ENCODE measurements around the gene LHFPL2. TPM values are rescaled to one million over a fixed set of nuclear protein-coding genes. Genes with fewer than 3 reads are reported as not detected.
"Not testable (repeated sequence)": the region's sequence is repeated elsewhere in the genome, so short reads cannot be mapped to it uniquely, and the experiment has no call there.

Gene LHFPL2, protein sequence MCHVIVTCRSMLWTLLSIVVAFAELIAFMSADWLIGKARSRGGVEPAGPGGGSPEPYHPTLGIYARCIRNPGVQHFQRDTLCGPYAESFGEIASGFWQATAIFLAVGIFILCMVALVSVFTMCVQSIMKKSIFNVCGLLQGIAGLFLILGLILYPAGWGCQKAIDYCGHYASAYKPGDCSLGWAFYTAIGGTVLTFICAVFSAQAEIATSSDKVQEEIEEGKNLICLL
- 14.7 TPM for polyA plus RNA-seq (2013, experiment 1 of 2)
- 15.2 TPM for polyA plus RNA-seq (2013, experiment 2 of 2)

- Histone ChIP-seq H4K5ac (ENCODE audit: low read length) (no peak within 1 kb of the TSS), H4K8ac (ENCODE audit: low read depth, low read length) (peak within 1 kb of the TSS; percentile 95), H3K18ac (ENCODE audit: low read length) (peak within 1 kb of the TSS; percentile 89), H2AK5ac (ENCODE audit: low read length) (no peak within 1 kb of the TSS), H3K79me2 (ENCODE audit: control insufficient read depth, insufficient read depth, low read length) (peaks cover 23% of the 10 kb centered on the region), H3K4me2 (ENCODE audit: low read length) (peak within 1 kb of the TSS; percentile 99), H2BK5ac (ENCODE audit: low read length) (peak within 1 kb of the TSS; percentile 58), H3K4ac (ENCODE audit: low read depth, low read length) (peak within 1 kb of the TSS; percentile 38), H3K27ac (ENCODE audit: low read depth, low read length) (peak within 1 kb of the TSS; percentile 87), H3K9ac (ENCODE audit: low read length) (peak within 1 kb of the TSS; percentile 80), H3K79me1 (ENCODE audit: low read length) (peaks cover 12% of the 10 kb centered on the region), H2BK15ac (replicated peaks; ENCODE audit: low read depth) (peak within 1 kb of the TSS; percentile 92), H3K23ac (ENCODE audit: low read length) (peak within 1 kb of the TSS; percentile 81), H3K36me3 (ENCODE audit: control insufficient read depth, insufficient read depth, low read length) (no peaks in the 10 kb centered on the region), H3K56ac (ENCODE audit: low read length) (peak within 1 kb of the TSS; percentile 86), H2BK120ac (ENCODE audit: low read depth, low read length) (peak within 1 kb of the TSS; percentile 66), H3K27me3 (ENCODE audit: insufficient read depth, low read length, poor library complexity) (no peaks in the 10 kb centered on the region), H3K4me3 (ENCODE audit: low read length) (peak within 1 kb of the TSS; percentile 85), H3K4me1 (ENCODE audit: control insufficient read depth, low read depth, low read length) (peaks cover 8% of the 10 kb centered on the region)
- no CpG with 5 or more reads among the region's 112 CpGs for WGBS (ENCODE audit: extremely low coverage, insufficient coverage, low lambda C conversion rate)
- DNase-seq, result peak; percentile 91
These were observed at the start of gene LHFPL2 for GRCh38 chr5:78648359-78649210. Gene LHFPL2 (minus strand): TSS chr5:78648772. CDS start chr5:78510213, 138,559 bp downstream.

DNA sequence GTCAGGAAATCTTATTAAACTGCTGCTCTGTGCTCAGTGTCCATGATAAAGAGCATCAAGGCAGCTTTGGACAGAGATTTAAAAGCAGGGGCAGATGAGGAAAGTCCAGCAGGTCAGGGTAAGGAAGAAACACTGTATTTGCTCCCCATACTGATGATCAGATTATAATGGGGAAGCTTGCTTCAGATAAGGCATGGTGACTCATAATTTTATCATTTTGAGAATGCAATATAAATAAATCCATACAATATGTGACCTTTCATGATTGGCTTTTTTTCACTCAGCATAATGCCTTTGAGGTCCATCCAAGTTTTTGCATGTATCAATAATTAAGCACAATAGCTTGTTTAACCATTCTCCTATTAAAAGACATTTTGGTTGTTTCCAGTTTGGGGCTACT, 48.1 kb upstream of the LHFPL2 start:
- no peaks in the 10 kb centered on the region for H3K79me1 ChIP-seq (ENCODE audit: low read length)
- H3K4me1 ChIP-seq (ENCODE audit: control insufficient read depth, low read depth, low read length), result no peaks in the 10 kb centered on the region
- H3K23ac ChIP-seq (ENCODE audit: low read length), result no peak overlapping the region
- no peak overlapping the region for H3K4me2 ChIP-seq (ENCODE audit: low read length)
- no peak overlapping the region for H4K5ac ChIP-seq (ENCODE audit: low read length)
- H3K36me3 ChIP-seq (ENCODE audit: control insufficient read depth, insufficient read depth, low read length), result no peaks in the 10 kb centered on the region
- no peak overlapping the region for H4K8ac ChIP-seq (ENCODE audit: low read depth, low read length)
- no peak for DNase-seq
- no peak overlapping the region for H3K56ac ChIP-seq (ENCODE audit: low read length)
- no peak overlapping the region for H3K4ac ChIP-seq (ENCODE audit: low read depth, low read length)
- H3K18ac ChIP-seq (ENCODE audit: low read length), result no peak overlapping the region
- H2BK5ac ChIP-seq (ENCODE audit: low read length), result no peak overlapping the region
- no peaks in the 10 kb centered on the region for H3K79me2 ChIP-seq (ENCODE audit: control insufficient read depth, insufficient read depth, low read length)
- no peaks in the 10 kb centered on the region for H3K27me3 ChIP-seq (ENCODE audit: insufficient read depth, low read length, poor library complexity)
- H2BK120ac ChIP-seq (ENCODE audit: low read depth, low read length), result no peak overlapping the region
- H3K4me3 ChIP-seq (ENCODE audit: low read length), result no peak overlapping the region
- H2BK15ac ChIP-seq (replicated peaks; ENCODE audit: low read depth), result no peak overlapping the region
- H3K9ac ChIP-seq (ENCODE audit: low read length), result no peak overlapping the region
- no peak overlapping the region for H2AK5ac ChIP-seq (ENCODE audit: low read length)
- no peak overlapping the region for H3K27ac ChIP-seq (ENCODE audit: low read depth, low read length)

GRCh38 chr5:78696052-78696451, 47.5 kb upstream of the LHFPL2 start:
- WGBS (ENCODE audit: extremely low coverage, insufficient coverage, low lambda C conversion rate), result no CpG with 5 or more reads among the region's 4 CpGs
- not testable (repeated sequence) for H3K79me2 ChIP-seq (ENCODE audit: control insufficient read depth, insufficient read depth, low read length)

GRCh38 chr5:78693339-78693738, 44.8 kb upstream of the LHFPL2 start:
- no peak overlapping the region for H2BK15ac ChIP-seq (replicated peaks; ENCODE audit: low read depth)
- H3K9ac ChIP-seq (ENCODE audit: low read length), result no peak overlapping the region
- no peak overlapping the region for H3K23ac ChIP-seq (ENCODE audit: low read length)
- DNase-seq, result no peak
- no peak overlapping the region for H2BK5ac ChIP-seq (ENCODE audit: low read length)
- H3K4ac ChIP-seq (ENCODE audit: low read depth, low read length), result no peak overlapping the region
- no peaks in the 10 kb centered on the region for H3K79me1 ChIP-seq (ENCODE audit: low read length)
- H3K36me3 ChIP-seq (ENCODE audit: control insufficient read depth, insufficient read depth, low read length), result no peaks in the 10 kb centered on the region
- no peak overlapping the region for H2BK120ac ChIP-seq (ENCODE audit: low read depth, low read length)
- H3K27me3 ChIP-seq (ENCODE audit: insufficient read depth, low read length, poor library complexity), result no peaks in the 10 kb centered on the region
- no peak overlapping the region for H3K56ac ChIP-seq (ENCODE audit: low read length)
- no peak overlapping the region for H4K8ac ChIP-seq (ENCODE audit: low read depth, low read length)
- H3K4me2 ChIP-seq (ENCODE audit: low read length), result no peak overlapping the region
- no peaks in the 10 kb centered on the region for H3K79me2 ChIP-seq (ENCODE audit: control insufficient read depth, insufficient read depth, low read length)
- H4K5ac ChIP-seq (ENCODE audit: low read length), result no peak overlapping the region
- no peak overlapping the region for H3K18ac ChIP-seq (ENCODE audit: low read length)
- H2AK5ac ChIP-seq (ENCODE audit: low read length), result no peak overlapping the region
- no peak overlapping the region for H3K4me3 ChIP-seq (ENCODE audit: low read length)
- H3K4me1 ChIP-seq (ENCODE audit: control insufficient read depth, low read depth, low read length), result peaks cover 6% of the 10 kb centered on the region
- no peak overlapping the region for H3K27ac ChIP-seq (ENCODE audit: low read depth, low read length)

More at GRCh38 chr5:78696052-78696451, 47.5 kb upstream of the LHFPL2 start:
- not testable (repeated sequence) for H3K79me1 ChIP-seq (ENCODE audit: low read length); H3K4ac ChIP-seq (ENCODE audit: low read depth, low read length); H3K27me3 ChIP-seq (ENCODE audit: insufficient read depth, low read length, poor library complexity); H2BK15ac ChIP-seq (replicated peaks; ENCODE audit: low read depth); H2BK120ac ChIP-seq (ENCODE audit: low read depth, low read length); H3K36me3 ChIP-seq (ENCODE audit: control insufficient read depth, insufficient read depth, low read length); H3K4me2 ChIP-seq (ENCODE audit: low read length); H4K5ac ChIP-seq (ENCODE audit: low read length); H3K4me1 ChIP-seq (ENCODE audit: control insufficient read depth, low read depth, low read length); H3K27ac ChIP-seq (ENCODE audit: low read depth, low read length); H3K9ac ChIP-seq (ENCODE audit: low read length); H3K23ac ChIP-seq (ENCODE audit: low read length); H3K18ac ChIP-seq (ENCODE audit: low read length); H4K8ac ChIP-seq (ENCODE audit: low read depth, low read length); H3K56ac ChIP-seq (ENCODE audit: low read length); H2BK5ac ChIP-seq (ENCODE audit: low read length); H3K4me3 ChIP-seq (ENCODE audit: low read length); H2AK5ac ChIP-seq (ENCODE audit: low read length); DNase-seq

- H4K5ac ChIP-seq (ENCODE audit: low read length), result no peak overlapping the region
- WGBS (ENCODE audit: extremely low coverage, insufficient coverage, low lambda C conversion rate), result no CpG with 5 or more reads among the region's 2 CpGs
- H3K4ac ChIP-seq (ENCODE audit: low read depth, low read length), result no peak overlapping the region
- H3K4me2 ChIP-seq (ENCODE audit: low read length), result no peak overlapping the region
- no peak overlapping the region for H3K27ac ChIP-seq (ENCODE audit: low read depth, low read length)
- no peak for DNase-seq
- no peak overlapping the region for H3K9ac ChIP-seq (ENCODE audit: low read length)
- no peak overlapping the region for H3K56ac ChIP-seq (ENCODE audit: low read length)
- no peak overlapping the region for H2BK15ac ChIP-seq (replicated peaks; ENCODE audit: low read depth)
- H3K4me1 ChIP-seq (ENCODE audit: control insufficient read depth, low read depth, low read length), result peaks cover 6% of the 10 kb centered on the region
- H2BK120ac ChIP-seq (ENCODE audit: low read depth, low read length), result no peak overlapping the region
- no peak overlapping the region for H2AK5ac ChIP-seq (ENCODE audit: low read length)
- no peak overlapping the region for H3K18ac ChIP-seq (ENCODE audit: low read length)
- H4K8ac ChIP-seq (ENCODE audit: low read depth, low read length), result no peak overlapping the region
- H3K27me3 ChIP-seq (ENCODE audit: insufficient read depth, low read length, poor library complexity), result no peaks in the 10 kb centered on the region
- no peaks in the 10 kb centered on the region for H3K36me3 ChIP-seq (ENCODE audit: control insufficient read depth, insufficient read depth, low read length)
- H2BK5ac ChIP-seq (ENCODE audit: low read length), result no peak overlapping the region
- H3K79me2 ChIP-seq (ENCODE audit: control insufficient read depth, insufficient read depth, low read length), result no peaks in the 10 kb centered on the region
- H3K23ac ChIP-seq (ENCODE audit: low read length), result no peak overlapping the region
- H3K4me3 ChIP-seq (ENCODE audit: low read length), result no peak overlapping the region
- no peaks in the 10 kb centered on the region for H3K79me1 ChIP-seq (ENCODE audit: low read length)
These were observed 42.8 kb upstream of the LHFPL2 start for GRCh38 chr5:78691084-78691960.
